GM12801 (cell line): ENCODE measurements around the gene C8G.

Source experiments
- CTCF ChIP-seq: IDR thresholded peaks from one replicate; pipeline ENCODE4 v1.5.1; 2011; ENCODE audit warnings: control low read depth; ENCODE audit not compliant: insufficient read length; ENCODE audit errors: extremely low read depth

C8G gene

GRCh38 chr9:136969774-136970173 lies 24.7 kb downstream of the C8G start:
- no peak for TF ChIP-seq CTCF

GRCh38 chr9:136970361-136970760 lies 25.3 kb downstream of the C8G start:
- TF ChIP-seq CTCF = no peak

GRCh38 chr9:136971746-136972145 lies 26.7 kb downstream of the C8G start:
- TF ChIP-seq CTCF = no peak

- no peak for TF ChIP-seq CTCF
These were observed 27.3 kb downstream of the C8G start for GRCh38 chr9:136972335-136972734.

- no peak for TF ChIP-seq CTCF
These were observed 27.7 kb downstream of the C8G start for GRCh38 chr9:136972743-136973142.

GRCh38 chr9:136973618-136974617 lies 28.9 kb downstream of the C8G start:
- TF ChIP-seq CTCF = no peak

GRCh38 chr9:136974817-136975535 lies 29.9 kb downstream of the C8G start:
- no peak for TF ChIP-seq CTCF
